ENCODE measurements around the gene COL21A1. TPM values are rescaled to one million over a fixed set of nuclear protein-coding genes. Genes with fewer than 3 reads are reported as not detected.

Gene COL21A1
- total RNA-seq, 5 donors from 2014 or later (not counting 1 experiment from before 2014, with no cell fraction given), result not detected

- no peak overlapping the region for H3K27ac Mint-ChIP-seq
- no peaks in the 10 kb centered on the region for H3K36me3 ChIP-seq (ENCODE audit: control insufficient read depth in 2 of 2, extremely low read depth in 1 of 2, insufficient read depth in 1 of 2, low read length in 1 of 2)
- peaks cover 5 to 7% (median 7%) of the 10 kb centered on the region in 3 donors for H3K9me3 Mint-ChIP-seq
Observed at GRCh38 chr6:56079751-56080540, 167.4 kb downstream of the COL21A1 start.

GRCh38 chr6:56076033-56076432, 171.3 kb downstream of the COL21A1 start:
- Mint-ChIP-seq H3K36me3 (no peaks in the 10 kb centered on the region), H3K27ac (no peak overlapping the region), H3K4me1 (no peaks in the 10 kb centered on the region), H3K4me3 (no peak overlapping the region), H3K27me3 (no peaks in the 10 kb centered on the region), H3K9me3 (peaks cover 7 to 13% (median 8%) of the 10 kb centered on the region in 3 donors)
- no peak for DNase-seq
- no peak for ATAC-seq (replicated peaks in 1 of 4)
- H3K36me3 ChIP-seq (ENCODE audit: control insufficient read depth in 2 of 2, extremely low read depth in 1 of 2, insufficient read depth in 1 of 2, low read length in 1 of 2), result no peaks in the 10 kb centered on the region
- no peaks in the 10 kb centered on the region for H3K27me3 ChIP-seq (replicated peaks in 1 of 2; ENCODE audit: control insufficient read depth in 2 of 2, extremely low read depth in 1 of 2, insufficient read depth in 2 of 2, low read length in 1 of 2)
- no peaks in the 10 kb centered on the region for H3K4me1 ChIP-seq (ENCODE audit: control insufficient read depth in 1 of 2, extremely low read depth in 1 of 2, insufficient read depth in 2 of 2, low read length in 2 of 2)
- no peaks in the 10 kb centered on the region for H3K9me3 ChIP-seq
- no peak overlapping the region for H3K27ac ChIP-seq (ENCODE audit: low read length)
- no peak overlapping the region for H3K4me3 ChIP-seq (ENCODE audit: control insufficient read depth in 1 of 2, extremely low read depth in 1 of 2, low read length in 1 of 2)
- POLR2A ChIA-PET, result no interaction called here
- CTCF ChIA-PET, result no interaction called here

More at GRCh38 chr6:56079751-56080540, 167.4 kb downstream of the COL21A1 start:
- Mint-ChIP-seq H3K4me3 (no peak overlapping the region), H3K27me3 (no peaks in the 10 kb centered on the region), H3K4me1 (no peaks in the 10 kb centered on the region), H3K36me3 (no peaks in the 10 kb centered on the region)
- H3K27me3 ChIP-seq (replicated peaks in 1 of 2; ENCODE audit: control insufficient read depth in 2 of 2, extremely low read depth in 1 of 2, insufficient read depth in 2 of 2, low read length in 1 of 2), result no peaks in the 10 kb centered on the region
- ChIA-PET POLR2A (no interaction called here), CTCF (no interaction called here)
- ATAC-seq (replicated peaks in 1 of 4), result no peak
- H3K4me3 ChIP-seq (ENCODE audit: control insufficient read depth in 1 of 2, extremely low read depth in 1 of 2, low read length in 1 of 2), result no peak overlapping the region
- H3K9me3 ChIP-seq, result no peaks in the 10 kb centered on the region
- H3K4me1 ChIP-seq (ENCODE audit: control insufficient read depth in 1 of 2, extremely low read depth in 1 of 2, insufficient read depth in 2 of 2, low read length in 2 of 2), result no peaks in the 10 kb centered on the region
- DNase-seq, result no peak
- no CpG with 5 or more reads among the region's 2 CpGs for WGBS (ENCODE audit: insufficient coverage)
- no peak overlapping the region for H3K27ac ChIP-seq (ENCODE audit: low read length)

- H3K27me3 Mint-ChIP-seq, result no peaks in the 10 kb centered on the region
- no peak overlapping the region for H3K4me3 Mint-ChIP-seq
- Histone ChIP-seq H3K27ac (ENCODE audit: low read length) (no peak overlapping the region), H3K36me3 (ENCODE audit: control insufficient read depth in 2 of 2, extremely low read depth in 1 of 2, insufficient read depth in 1 of 2, low read length in 1 of 2) (no peaks in the 10 kb centered on the region), H3K27me3 (replicated peaks in 1 of 2; ENCODE audit: control insufficient read depth in 2 of 2, extremely low read depth in 1 of 2, insufficient read depth in 2 of 2, low read length in 1 of 2) (no peaks in the 10 kb centered on the region), H3K9me3 (no peaks in the 10 kb centered on the region), H3K4me1 (ENCODE audit: control insufficient read depth in 1 of 2, extremely low read depth in 1 of 2, insufficient read depth in 2 of 2, low read length in 2 of 2) (no peaks in the 10 kb centered on the region), H3K4me3 (ENCODE audit: control insufficient read depth in 1 of 2, extremely low read depth in 1 of 2, low read length in 1 of 2) (no peak overlapping the region)
- ATAC-seq (replicated peaks in 1 of 4) (no peak), DNase-seq (no peak)
- peaks cover 7 to 13% (median 8%) of the 10 kb centered on the region in 3 donors for H3K9me3 Mint-ChIP-seq
- ChIA-PET CTCF (interaction anchor here in 1 of 2 donors (0.6 kb wide), 1 partner anchor 18 kb away, joined by 3 read pairs; no protein-coding TSS in a partner anchor), POLR2A (no interaction called here)
- H3K36me3 Mint-ChIP-seq, result no peaks in the 10 kb centered on the region
- no peaks in the 10 kb centered on the region for H3K4me1 Mint-ChIP-seq
- H3K27ac Mint-ChIP-seq, result no peak overlapping the region
Observed at GRCh38 chr6:56073761-56074160, 173.6 kb downstream of the COL21A1 start.

GRCh38 chr6:56073315-56073714, 174.1 kb downstream of the COL21A1 start:
- no peak overlapping the region for H3K27ac Mint-ChIP-seq
- ChIA-PET POLR2A (no interaction called here), CTCF (no interaction called here)
- ATAC-seq (replicated peaks in 1 of 4) (no peak), DNase-seq (no peak)
- Histone ChIP-seq H3K4me3 (ENCODE audit: control insufficient read depth in 1 of 2, extremely low read depth in 1 of 2, low read length in 1 of 2) (no peak overlapping the region), H3K9me3 (no peaks in the 10 kb centered on the region), H3K4me1 (ENCODE audit: control insufficient read depth in 1 of 2, extremely low read depth in 1 of 2, insufficient read depth in 2 of 2, low read length in 2 of 2) (no peaks in the 10 kb centered on the region), H3K36me3 (ENCODE audit: control insufficient read depth in 2 of 2, extremely low read depth in 1 of 2, insufficient read depth in 1 of 2, low read length in 1 of 2) (no peaks in the 10 kb centered on the region), H3K27me3 (replicated peaks in 1 of 2; ENCODE audit: control insufficient read depth in 2 of 2, extremely low read depth in 1 of 2, insufficient read depth in 2 of 2, low read length in 1 of 2) (no peaks in the 10 kb centered on the region), H3K27ac (ENCODE audit: low read length) (no peak overlapping the region)
- no peaks in the 10 kb centered on the region for H3K27me3 Mint-ChIP-seq
- H3K4me3 Mint-ChIP-seq, result no peak overlapping the region
- peaks cover 7 to 13% (median 8%) of the 10 kb centered on the region in 3 donors for H3K9me3 Mint-ChIP-seq
- H3K36me3 Mint-ChIP-seq, result no peaks in the 10 kb centered on the region
- WGBS (ENCODE audit: insufficient coverage), result no CpG with 5 or more reads among the region's 1 CpG
- no peaks in the 10 kb centered on the region for H3K4me1 Mint-ChIP-seq

- Mint-ChIP-seq H3K27ac (no peak overlapping the region), H3K4me3 (no peak overlapping the region), H3K36me3 (no peaks in the 10 kb centered on the region), H3K4me1 (no peaks in the 10 kb centered on the region), H3K27me3 (no peaks in the 10 kb centered on the region), H3K9me3 (peaks cover 7 to 13% (median 8%) of the 10 kb centered on the region in 3 donors)
- no peaks in the 10 kb centered on the region for H3K27me3 ChIP-seq (replicated peaks in 1 of 2; ENCODE audit: control insufficient read depth in 2 of 2, extremely low read depth in 1 of 2, insufficient read depth in 2 of 2, low read length in 1 of 2)
- H3K9me3 ChIP-seq, result no peaks in the 10 kb centered on the region
- no peaks in the 10 kb centered on the region for H3K36me3 ChIP-seq (ENCODE audit: control insufficient read depth in 2 of 2, extremely low read depth in 1 of 2, insufficient read depth in 1 of 2, low read length in 1 of 2)
- no CpG with 5 or more reads among the region's 1 CpG for WGBS (ENCODE audit: insufficient coverage)
- H3K27ac ChIP-seq (ENCODE audit: low read length), result no peak overlapping the region
- no peaks in the 10 kb centered on the region for H3K4me1 ChIP-seq (ENCODE audit: control insufficient read depth in 1 of 2, extremely low read depth in 1 of 2, insufficient read depth in 2 of 2, low read length in 2 of 2)
- DNase-seq, result no peak
- CTCF ChIA-PET, result no interaction called here
- H3K4me3 ChIP-seq (ENCODE audit: control insufficient read depth in 1 of 2, extremely low read depth in 1 of 2, low read length in 1 of 2), result no peak overlapping the region
- no peak for ATAC-seq (replicated peaks in 1 of 4)
- POLR2A ChIA-PET, result no interaction called here
Observed at GRCh38 chr6:56072856-56073255, 174.5 kb downstream of the COL21A1 start.

- Mint-ChIP-seq H3K4me1 (no peaks in the 10 kb centered on the region), H3K27me3 (no peaks in the 10 kb centered on the region), H3K27ac (no peak overlapping the region), H3K4me3 (no peak overlapping the region), H3K9me3 (peaks cover 7 to 10% (median 7%) of the 10 kb centered on the region in 3 donors), H3K36me3 (no peaks in the 10 kb centered on the region)
- no peaks in the 10 kb centered on the region for H3K9me3 ChIP-seq
- no peak for ATAC-seq (replicated peaks in 1 of 4)
- DNase-seq, result no peak
- H3K4me1 ChIP-seq (ENCODE audit: control insufficient read depth in 1 of 2, extremely low read depth in 1 of 2, insufficient read depth in 2 of 2, low read length in 2 of 2), result no peaks in the 10 kb centered on the region
- CTCF ChIA-PET, result no interaction called here
- POLR2A ChIA-PET, result no interaction called here
- no peaks in the 10 kb centered on the region for H3K36me3 ChIP-seq (ENCODE audit: control insufficient read depth in 2 of 2, extremely low read depth in 1 of 2, insufficient read depth in 1 of 2, low read length in 1 of 2)
- H3K27me3 ChIP-seq (replicated peaks in 1 of 2; ENCODE audit: control insufficient read depth in 2 of 2, extremely low read depth in 1 of 2, insufficient read depth in 2 of 2, low read length in 1 of 2), result no peaks in the 10 kb centered on the region
- no peak overlapping the region for H3K4me3 ChIP-seq (ENCODE audit: control insufficient read depth in 1 of 2, extremely low read depth in 1 of 2, low read length in 1 of 2)
- H3K27ac ChIP-seq (ENCODE audit: low read length), result no peak overlapping the region
Observed at GRCh38 chr6:56065408-56065807, 182.0 kb downstream of the COL21A1 start.

Data from T-cell (primary cell).